ENCODE data around the gene DPEP2. TPM values are rescaled to one million over a fixed set of nuclear protein-coding genes. Genes with fewer than 3 reads are reported as not detected.

DPEP2 gene
- total and polyA plus RNA-seq, 2 of the 13 experiments (the other 11 are each of a cell fraction or from before 2014, with no cell fraction given), result 0.18 TPM; not detected in 1

- no peak; the same call in 1 of the 2 replicates for TF ChIP-seq ZNF639 (CRISPR knock-in tag; conservative IDR thresholded peaks at IDR 0.05)
- TF ChIP-seq KDM1A (CRISPR knock-in tag; IDR thresholded peaks at IDR 0.05), result 0 out of 2 replicates have a peak, but pooled peaks have one; percentile 13
- 0 out of 2 replicates have a peak, but pooled peaks have one; percentile 10 for TF ChIP-seq FOXA3 (CRISPR knock-in tag; IDR thresholded peaks at IDR 0.05)
- TF ChIP-seq KMT2B (CRISPR knock-in tag; IDR thresholded peaks at IDR 0.05), result peak; percentile 39; the same call in 1 of the 2 replicates
- TF ChIP-seq NFRKB (IDR thresholded peaks at IDR 0.05), result no peak
- TF ChIP-seq ZNF850 (CRISPR knock-in tag; conservative IDR thresholded peaks at IDR 0.05), result no peak
- no peak; the same call in 1 of the 2 replicates for TF ChIP-seq ZNF253 (CRISPR knock-in tag; IDR thresholded peaks at IDR 0.05; ENCODE audit: borderline replicate concordance)
- TF ChIP-seq KLF9 (CRISPR knock-in tag; IDR thresholded peaks at IDR 0.05; ENCODE audit: low read depth), result 0 out of 2 replicates have a peak, but pooled peaks have one; percentile 68
- peak; percentile 94 for TF ChIP-seq ZBTB38 (CRISPR knock-in tag; IDR thresholded peaks at IDR 0.05)
- TF ChIP-seq CHCHD3 (CRISPR knock-in tag; IDR thresholded peaks at IDR 0.05), result peak; percentile 86; the same call in 1 of the 2 replicates
- TF ChIP-seq ZMAT3 (CRISPR knock-in tag; conservative IDR thresholded peaks at IDR 0.05), result 0 out of 2 replicates have a peak, but pooled peaks have one; percentile 0
- peak; percentile 65 for TF ChIP-seq GZF1 (CRISPR knock-in tag; IDR thresholded peaks at IDR 0.05)
- peak; percentile 67; the same call in 1 of the 2 replicates for TF ChIP-seq ZNF260 (CRISPR knock-in tag; IDR thresholded peaks at IDR 0.05; ENCODE audit: borderline replicate concordance, low read depth)
- no peak for TF ChIP-seq RBAK (CRISPR knock-in tag; IDR thresholded peaks at IDR 0.05)
- TF ChIP-seq ZNF550 (CRISPR knock-in tag; IDR thresholded peaks at IDR 0.05; ENCODE audit: borderline replicate concordance), result peak; percentile 88; the same call in 1 of the 2 replicates
- TF ChIP-seq TEAD3 (CRISPR knock-in tag; optimal IDR thresholded peaks at IDR 0.05; ENCODE audit: borderline replicate concordance), result peak; percentile 40
- TF ChIP-seq E2F1 (CRISPR knock-in tag; IDR thresholded peaks at IDR 0.05), result no peak
- peak; percentile 65; the same call in 1 of the 2 replicates for TF ChIP-seq RXRB (CRISPR knock-in tag; IDR thresholded peaks at IDR 0.05; ENCODE audit: borderline replicate concordance)
- TF ChIP-seq FOXM1 (CRISPR knock-in tag; IDR thresholded peaks at IDR 0.05), result no peak
- 0 out of 2 replicates have a peak, but pooled peaks have one; percentile 52 for TF ChIP-seq ONECUT2 (CRISPR knock-in tag; IDR thresholded peaks at IDR 0.05)
- peak; percentile 75; the same call in 1 of the 2 replicates for TF ChIP-seq ZNF782 (CRISPR knock-in tag; IDR thresholded peaks at IDR 0.05; ENCODE audit: borderline replicate concordance)
- peak; percentile 41; the same call in 1 of the 2 replicates for TF ChIP-seq NFKB2 (CRISPR knock-in tag; IDR thresholded peaks at IDR 0.05; ENCODE audit: borderline replicate concordance)
- TF ChIP-seq RXRA (CRISPR knock-in tag; IDR thresholded peaks at IDR 0.05), result peak; percentile 44; the same call in 1 of the 2 replicates
- no peak; the same call in 1 of the 2 replicates for TF ChIP-seq ZBTB3 (CRISPR knock-in tag; IDR thresholded peaks at IDR 0.05; ENCODE audit: borderline replicate concordance, low read depth)
- TF ChIP-seq FOSL2 (CRISPR knock-in tag; IDR thresholded peaks at IDR 0.05), result 0 out of 2 replicates have a peak, but pooled peaks have one; percentile 12
- peak; percentile 29 for TF ChIP-seq RBM39 (IDR thresholded peaks at IDR 0.05; ENCODE audit: low read depth, low read length, poor library complexity, severe bottlenecking)
- TF ChIP-seq HNRNPL (IDR thresholded peaks at IDR 0.05; ENCODE audit: low read depth, low read length), result peak; percentile 71; the same call in 1 of the 2 replicates
- no peak for TF ChIP-seq FOXP1 (IDR thresholded peaks at IDR 0.05)
- 0 out of 2 replicates have a peak, but pooled peaks have one; percentile 9 for TF ChIP-seq FOXP1 (CRISPR knock-in tag; IDR thresholded peaks at IDR 0.05)
- TF ChIP-seq JARID2 (CRISPR knock-in tag; IDR thresholded peaks at IDR 0.05; ENCODE audit: insufficient replicate concordance), result no peak
- peak; percentile 77; the same call in 1 of the 2 replicates for TF ChIP-seq ZNF543 (CRISPR knock-in tag; IDR thresholded peaks at IDR 0.05)
Measured at GRCh38 chr16:67942510-67943255, 56.6 kb downstream of the DPEP2 start (continued).

All from HepG2 (cell line).